K562 (cell line): ENCODE measurements around the gene TEX38. TPM values are rescaled to one million over a fixed set of nuclear protein-coding genes. Genes with fewer than 3 reads are reported as not detected.

Source experiments
- ATAC-seq: fragments of 200-7000 bp; cut with Tn5 transposase; 3 replicates; pipeline ENCODE4 v1.9.1; 2020; ENCODE audit warnings: moderate library complexity
- BruUV-seq: library from RNA; stranded (reverse); fragments of 400-500 nt; replicated peaks from 2 replicates; lab custom pipeline; 2021; lab: Mats Ljungman, UMichigan
- CTCF ChIA-PET: fragments of 300-600 bp; formaldehyde crosslinking; extraction: SDS; loops from one replicate; lab custom pipeline; 2021; ENCODE audit warnings: low intra/inter-chr PET ratio; lab: Yijun Ruan, JAX
- POLR2A ChIA-PET: fragments of 300-600, 350-650 bp; sonication (Branson Sonifier 250); formaldehyde crosslinking; extraction: SDS; loops from one replicate; lab custom pipeline; 2021; ENCODE audit warnings: antibody characterized with exemption, inconsistent platforms; lab: Yijun Ruan, JAX
- DNase-seq, 4 experiments: peaks; one replicate each; pipeline versions ENCODE4 v3.0.0 to v3.0.0-alpha.2; 2011 to 2018; ENCODE audit warnings: low spot score in 3 of 4, mixed read lengths in 3 of 4; ENCODE audit errors: extremely low read depth in 1 of 4
- FAIRE-seq: peaks from 2 replicates; lab custom pipeline; 2011; peaks lifted over from hg19 to GRCh38; lab: Jason Lieb, UNC
- H2AFZ ChIP-seq: 2 replicates; pipeline ENCODE4 v1.6.0; 2011; ENCODE audit warnings: low read depth, low read length, control low read depth, inconsistent platforms
- H3K27ac ChIP-seq: fragments of 200-600 bp; 3 replicates; pipeline ENCODE4 v1.8.0; 2011; ENCODE audit warnings: low read depth, mild to moderate bottlenecking, control low read depth, inconsistent platforms, low read length, moderate library complexity, mixed read lengths; ENCODE audit errors: extremely low read depth
- H3K27me3 ChIP-seq, 2 experiments: fragments of 300-600 bp in 1 of 2; 2 replicates in 1 of 2; 3 replicates in 1 of 2; pipeline versions ENCODE4 v1.6.0 to v1.8.0; 2011; ENCODE audit warnings: inconsistent platforms in 2 of 2, low read length in 2 of 2, mild to moderate bottlenecking in 1 of 2, mixed read lengths in 1 of 2, moderate library complexity in 1 of 2; ENCODE audit not compliant: control insufficient read depth in 2 of 2, insufficient read depth in 2 of 2
- H3K36me3 ChIP-seq: fragments of 300-600 bp; 3 replicates; pipeline ENCODE4 v1.8.0; 2011; ENCODE audit warnings: mild to moderate bottlenecking, low read length, inconsistent platforms; ENCODE audit not compliant: control insufficient read depth, insufficient read depth
- H3K4me1 ChIP-seq, 2 experiments: fragments of 200-600 bp in 1 of 2; replicated peaks in 1 of 2; 2 replicates in 1 of 2; 3 replicates in 1 of 2; pipeline versions ENCODE4 v1.5.1 to v1.8.0; 2011; ENCODE audit warnings: inconsistent platforms in 2 of 2, low read length in 2 of 2, mild to moderate bottlenecking in 1 of 2, mixed read lengths in 1 of 2, moderate library complexity in 1 of 2; ENCODE audit not compliant: control insufficient read depth in 2 of 2, insufficient read depth in 2 of 2
- H3K4me2 ChIP-seq: 2 replicates; pipeline ENCODE4 v1.6.1; 2011; ENCODE audit warnings: low read length, control low read depth, inconsistent platforms, mixed read lengths; ENCODE audit not compliant: insufficient read depth
- H3K4me3 ChIP-seq: fragments of 200-600 bp; sonication (generic), shearing (Covaris generic); 2 replicates; pipeline ENCODE4 v1.5.1; 2016; ENCODE audit warnings: control low read depth, inconsistent platforms
- H3K79me2 ChIP-seq: fragments of 200-600 bp; 3 replicates; pipeline ENCODE4 v1.8.0; 2011; ENCODE audit warnings: low read length, inconsistent platforms; ENCODE audit not compliant: control insufficient read depth, insufficient read depth
- H3K9ac ChIP-seq, 2 experiments: 2 replicates each; pipeline versions ENCODE4 v1.6.0 to v1.6.1; 2011; ENCODE audit warnings: low read depth in 2 of 2, low read length in 2 of 2, control low read depth in 1 of 2, inconsistent platforms in 1 of 2, mild to moderate bottlenecking in 1 of 2, mixed read lengths in 1 of 2; ENCODE audit not compliant: insufficient read depth in 1 of 2
- H3K9me1 ChIP-seq: one replicate; pipeline ENCODE4 v1.6.0; 2011; ENCODE audit warnings: inconsistent platforms, mild to moderate bottlenecking, low read length, moderate library complexity; ENCODE audit not compliant: control insufficient read depth, insufficient read depth
- H3K9me3 ChIP-seq: replicated peaks from 2 replicates; pipeline ENCODE4 v1.5.1; 2011; ENCODE audit warnings: low read depth, low read length, inconsistent platforms; ENCODE audit not compliant: control insufficient read depth, insufficient read depth
- H4K20me1 ChIP-seq: replicated peaks from 2 replicates; pipeline ENCODE4 v1.6.1; 2011; ENCODE audit warnings: low read length, inconsistent platforms, mixed read lengths; ENCODE audit not compliant: control insufficient read depth, insufficient read depth
- ATF4 ChIP-seq: fragments of 450-650 bp; formaldehyde crosslinking; IDR thresholded peaks from 2 replicates; pipeline ENCODE4 v1.4.0; 2022; ENCODE audit warnings: mild to moderate bottlenecking, moderate library complexity
- CBX5 ChIP-seq: IDR thresholded peaks from 2 replicates; pipeline ENCODE4 v1.6.1; 2014; ENCODE audit warnings: low read depth, borderline replicate concordance
- CCAR2 ChIP-seq: fragments of 200-400 bp; formaldehyde crosslinking; IDR thresholded peaks from 2 replicates; pipeline ENCODE4 v1.6.1; 2017; ENCODE audit warnings: mild to moderate bottlenecking, low read depth, low read length
- E2F8 ChIP-seq: fragments of 450-650 bp; IDR thresholded peaks from 2 replicates; pipeline ENCODE4 v1.7.1; 2018; ENCODE audit warnings: mild to moderate bottlenecking, low read depth; ENCODE audit not compliant: partially characterized antibody
- HMBOX1 ChIP-seq: sonication (generic); IDR thresholded peaks from 2 replicates; pipeline ENCODE4 v1.6.1; 2016
- NFE2 ChIP-seq: IDR thresholded peaks from 2 replicates; pipeline ENCODE4 v1.6.1; 2014; ENCODE audit warnings: antibody characterized with exemption, low read depth
- NFIC ChIP-seq: fragments of 450-650 bp; IDR thresholded peaks from 2 replicates; pipeline ENCODE4 v1.6.1; 2017; ENCODE audit warnings: mild to moderate bottlenecking, inconsistent platforms
- OTX1 ChIP-seq: fragments of 450-650 bp; formaldehyde crosslinking; IDR thresholded peaks from 2 replicates; pipeline ENCODE4 v1.4.0; 2022; ENCODE audit warnings: mild to moderate bottlenecking
- PBX2 ChIP-seq, 2 experiments: IDR thresholded peaks in 1 of 2; conservative IDR thresholded peaks in 1 of 2; 2 replicates each; pipeline ENCODE4 v1.6.1; 2016; ENCODE audit warnings: low read depth in 2 of 2, mild to moderate bottlenecking in 1 of 2, missing compliant biosample characterization in 1 of 2, missing genetic modification characterization in 1 of 2, moderate library complexity in 1 of 2
- PKNOX1 ChIP-seq: fragments of 450-650 bp; IDR thresholded peaks from 2 replicates; pipeline ENCODE4 v1.6.1; 2016
- RB1 ChIP-seq: fragments of 450-650 bp; IDR thresholded peaks from 2 replicates; pipeline ENCODE4 v1.6.1; 2017; ENCODE audit warnings: low read depth, mild to moderate bottlenecking
- ZKSCAN8 ChIP-seq: fragments of 200-800 bp; sonication (Bioruptor generic); IDR thresholded peaks from 2 replicates; pipeline ENCODE4 v1.6.1; 2016; ENCODE audit warnings: missing genetic modification characterization, missing compliant biosample characterization
- ZNF584 ChIP-seq: fragments of 200-800 bp; sonication (Bioruptor generic); IDR thresholded peaks from 2 replicates; pipeline ENCODE4 v1.6.1; 2016; ENCODE audit warnings: low read depth, mild to moderate bottlenecking, missing genetic modification characterization, missing compliant biosample characterization
- ZNF766 ChIP-seq: fragments of 200-800 bp; sonication (Bioruptor generic); conservative IDR thresholded peaks from 2 replicates; pipeline ENCODE4 v1.6.1; 2016; ENCODE audit warnings: missing genetic modification characterization, missing compliant biosample characterization
- in situ Hi-C: fragments of 300-500 bp; cut with MboI; formaldehyde crosslinking; loops from 4 replicates; pipeline ENCODE4 v1.15.0; 2018; ENCODE audit warnings: inconsistent platforms, mixed read lengths
- intact Hi-C: fragments of 100-400 bp; cut with micrococcal nuclease; formaldehyde crosslinking; loops from 2 replicates; pipeline ENCODE4 v1.14.2; 2022
- polyA plus RNA-seq, 8 experiments: library from polyadenylated mRNA; depleted of rRNA in 4 of 8; stranded (reverse) in 5 of 8; unstranded in 3 of 8; fragments of >200 nt; fragmentation: Nextera tagmentation in 2 of 8; fragmentation: Illumina TruSeq in 1 of 8; extraction: Ambion mirVana in 2 of 8; extraction: Trizol in 1 of 8; gene quantifications; 2 replicates each; pipeline versions ENCODE4 v1.2.1 to v1.2.3, GENCODE V29; 2011 to 2014; ENCODE audit warnings: inconsistent platforms in 1 of 8, missing spikeins in 1 of 8
- total RNA-seq, 7 experiments: library from RNA; depleted of rRNA in 6 of 7; stranded (reverse); fragments of >200 nt in 6 of 7; fragmentation: Illumina TruSeq in 2 of 7; extraction: Trizol in 2 of 7; gene quantifications; 2 replicates each; pipeline versions ENCODE4 v1.2.1 to v1.2.3, GENCODE V29; 2011 to 2021; ENCODE audit warnings: low replicate concordance in 1 of 7

The TEX38 gene
- total and polyA plus RNA-seq, 9 of the 15 experiments (the other 6 are each of a cell fraction or from before 2014, with no cell fraction given), result not detected

- ChIA-PET CTCF (no interaction called here), POLR2A (interaction anchor here (0.9 to 2.8 kb wide), 7 partner anchors 9 to 26 kb away, joined by 3 to 23 read pairs (median 3); no protein-coding TSS in a partner anchor)
- Histone ChIP-seq H3K27me3 (no peaks in the 10 kb centered on the region), H3K9ac (no peak overlapping the region), H3K4me2 (no peak overlapping the region), H3K9me1 (no peaks in the 10 kb centered on the region), H4K20me1 (no peaks in the 10 kb centered on the region), H2AFZ (no peak overlapping the region), H3K9me3 (no peaks in the 10 kb centered on the region), H3K4me3 (no peak overlapping the region), H3K27ac (no peak overlapping the region), H3K36me3 (no peaks in the 10 kb centered on the region; the same call in 1 of the 3 replicates), H3K79me2 (no peaks in the 10 kb centered on the region), H3K4me1 (peaks cover 0 to 10% of the 10 kb centered on the region in 2 experiments; a peak in 3 of 5 replicates)
- in situ Hi-C loops, result no loop called here
- FAIRE-seq (peak; percentile 11), DNase-seq (no peak), ATAC-seq (peak; percentile 51)
- no TSS peak for BruUV-seq
- intact Hi-C loops, result no loop called here
- TF ChIP-seq E2F8, result no peak
- TF ChIP-seq ZKSCAN8 (CRISPR knock-in tag), result no peak
- TF ChIP-seq PKNOX1, result peak; percentile 42; the same call in 1 of the 2 replicates
- no peak for TF ChIP-seq PBX2 (CRISPR knock-in tag; IDR thresholded peaks at IDR 0.05; ENCODE audit: low read depth)
- TF ChIP-seq PBX2 (tag; conservative IDR thresholded peaks at IDR 0.05; ENCODE audit: low read depth), result peak; percentile 91
- TF ChIP-seq CBX5, result no peak
- peak; percentile 30; the same call in 1 of the 2 replicates for TF ChIP-seq NFIC
- TF ChIP-seq CCAR2, result no peak
- TF ChIP-seq ZNF766 (CRISPR knock-in tag), result 0 out of 2 replicates have a peak, but pooled peaks have one; percentile 22
- TF ChIP-seq OTX1 (CRISPR knock-in tag), result no peak
- TF ChIP-seq ZNF584 (CRISPR knock-in tag), result no peak
- TF ChIP-seq HMBOX1, result peak; percentile 65
- TF ChIP-seq ATF4 (CRISPR knock-in tag), result no peak
- TF ChIP-seq NFE2, result no peak
- no peak for TF ChIP-seq RB1
These were observed 28.3 kb upstream of the TEX38 start for GRCh38 chr1:46643368-46643775.
